GM20000 (cell line): ENCODE data around the gene HAAO.

Experiments
- DNase-seq: peaks from one replicate; pipeline ENCODE4 v3.0.0; 2012; ENCODE audit warnings: low spot score
- TF ChIP-seq, protein P1 (sequence below): IDR thresholded peaks from 2 replicates; pipeline ENCODE4 v1.5.1; 2012; ENCODE audit warnings: mild to moderate bottlenecking, control low read depth; ENCODE audit errors: extremely low read depth, missing control alignments

HAAO gene

DNA sequence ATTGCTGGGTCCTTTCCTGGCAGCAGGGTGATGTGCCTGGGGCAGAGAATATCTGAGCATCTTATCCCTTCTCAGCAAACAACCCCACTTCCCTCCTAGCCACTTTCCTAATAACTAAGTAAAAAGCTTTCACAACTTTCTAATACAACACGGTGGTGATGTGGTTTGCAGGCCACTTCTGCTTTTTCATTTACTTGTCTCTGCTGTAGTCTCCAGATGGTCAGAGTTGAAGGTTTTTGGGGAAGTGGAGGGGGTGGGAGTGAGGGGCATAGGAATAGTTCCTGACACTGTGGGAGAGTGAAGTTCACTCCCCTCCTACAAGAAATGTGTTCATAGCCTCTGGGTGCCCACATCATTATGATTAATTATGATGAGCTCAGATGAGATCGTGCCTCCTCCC, 40.1 kb downstream of the HAAO start:
- DNase-seq: peak; percentile 62
- TF ChIP-seq, protein P1, sequence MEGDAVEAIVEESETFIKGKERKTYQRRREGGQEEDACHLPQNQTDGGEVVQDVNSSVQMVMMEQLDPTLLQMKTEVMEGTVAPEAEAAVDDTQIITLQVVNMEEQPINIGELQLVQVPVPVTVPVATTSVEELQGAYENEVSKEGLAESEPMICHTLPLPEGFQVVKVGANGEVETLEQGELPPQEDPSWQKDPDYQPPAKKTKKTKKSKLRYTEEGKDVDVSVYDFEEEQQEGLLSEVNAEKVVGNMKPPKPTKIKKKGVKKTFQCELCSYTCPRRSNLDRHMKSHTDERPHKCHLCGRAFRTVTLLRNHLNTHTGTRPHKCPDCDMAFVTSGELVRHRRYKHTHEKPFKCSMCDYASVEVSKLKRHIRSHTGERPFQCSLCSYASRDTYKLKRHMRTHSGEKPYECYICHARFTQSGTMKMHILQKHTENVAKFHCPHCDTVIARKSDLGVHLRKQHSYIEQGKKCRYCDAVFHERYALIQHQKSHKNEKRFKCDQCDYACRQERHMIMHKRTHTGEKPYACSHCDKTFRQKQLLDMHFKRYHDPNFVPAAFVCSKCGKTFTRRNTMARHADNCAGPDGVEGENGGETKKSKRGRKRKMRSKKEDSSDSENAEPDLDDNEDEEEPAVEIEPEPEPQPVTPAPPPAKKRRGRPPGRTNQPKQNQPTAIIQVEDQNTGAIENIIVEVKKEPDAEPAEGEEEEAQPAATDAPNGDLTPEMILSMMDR: no peak

DNA sequence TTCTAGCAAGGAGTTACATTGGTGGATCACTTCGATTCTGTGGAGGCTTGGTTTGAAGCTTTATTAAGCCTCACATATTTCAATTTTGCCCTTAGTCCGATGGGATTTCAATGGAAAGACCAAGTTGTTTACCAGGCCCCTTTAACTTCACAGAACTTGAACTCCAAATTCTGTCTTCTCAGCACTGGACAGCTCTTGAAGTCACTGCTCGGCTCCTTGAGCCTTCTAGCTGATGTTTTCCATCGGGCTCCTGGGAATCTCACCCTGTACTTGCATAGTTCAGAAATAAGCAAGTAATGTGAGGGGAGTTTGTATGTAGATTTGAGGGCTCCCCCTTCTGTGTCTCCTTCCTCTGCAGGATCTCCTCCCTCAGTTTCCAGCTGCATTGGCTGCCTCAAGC, 43.5 kb downstream of the HAAO start:
- TF ChIP-seq, protein P1: no peak
- DNase-seq: no peak

DNA sequence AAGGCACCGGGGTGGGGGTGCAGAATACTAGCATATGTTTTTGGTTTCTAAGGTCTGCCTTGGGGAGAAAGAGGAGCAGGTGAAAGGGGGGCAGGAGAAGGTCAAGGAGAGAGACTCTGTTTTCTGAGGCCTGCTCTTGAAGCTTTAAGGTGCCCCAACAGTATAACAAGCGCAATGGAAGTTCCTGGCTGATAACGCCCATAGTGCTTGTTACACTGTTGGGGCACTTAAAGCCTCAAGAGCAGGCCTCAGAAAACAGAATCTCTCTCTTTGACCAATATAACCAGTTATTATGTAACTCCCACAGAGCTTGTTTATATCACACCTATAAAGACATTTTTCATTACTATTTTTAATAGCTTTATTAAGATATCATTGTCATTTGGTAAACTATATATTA, 45.0 kb downstream of the HAAO start:
- TF ChIP-seq, protein P1: no peak
- DNase-seq: no peak

DNA sequence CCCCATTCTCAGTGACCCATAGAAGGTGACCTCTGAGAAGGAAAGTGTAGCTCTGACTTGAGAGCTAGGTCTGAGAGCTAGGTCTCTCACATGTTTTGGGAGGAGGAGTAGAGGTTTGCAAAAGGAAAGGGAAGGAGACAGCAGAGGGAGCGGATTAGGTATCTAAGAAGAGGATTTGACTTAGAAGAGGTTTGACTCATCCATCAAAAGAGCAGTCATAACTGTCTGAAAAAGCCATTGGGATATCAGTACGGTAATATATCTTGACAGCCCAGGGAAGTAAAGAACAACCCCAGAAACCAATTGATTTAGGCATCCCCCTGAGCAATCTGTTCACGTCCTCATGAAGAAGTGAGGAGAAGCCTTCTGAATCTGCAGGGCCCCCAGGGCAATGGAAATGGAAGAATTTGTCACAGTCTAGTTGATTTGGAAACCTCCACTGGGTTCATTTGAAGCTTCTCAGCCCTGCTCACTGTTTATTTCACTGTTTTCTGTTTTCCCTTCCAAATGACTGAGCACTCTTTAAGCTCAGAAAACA, 47.8 kb downstream of the HAAO start:
- TF ChIP-seq, protein P1: no peak
- no peak for DNase-seq

DNA sequence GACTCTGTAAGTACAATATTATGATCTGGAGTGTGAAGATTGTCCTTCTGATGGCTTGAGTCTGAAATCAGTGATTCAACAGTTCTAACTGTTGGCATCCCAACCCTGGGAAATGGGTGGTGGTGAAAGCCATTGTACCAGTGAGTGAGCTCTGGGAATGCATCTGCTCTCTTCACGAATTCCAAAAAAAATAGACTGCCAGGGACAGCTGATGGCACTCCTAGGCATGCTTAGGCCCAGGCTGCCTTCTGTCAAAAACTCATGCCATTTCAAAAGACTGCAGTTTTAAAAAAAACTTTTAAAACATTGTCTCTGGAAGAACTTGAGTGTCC, 48.8 kb downstream of the HAAO start:
- TF ChIP-seq, protein P1: no peak
- DNase-seq: no peak

DNA sequence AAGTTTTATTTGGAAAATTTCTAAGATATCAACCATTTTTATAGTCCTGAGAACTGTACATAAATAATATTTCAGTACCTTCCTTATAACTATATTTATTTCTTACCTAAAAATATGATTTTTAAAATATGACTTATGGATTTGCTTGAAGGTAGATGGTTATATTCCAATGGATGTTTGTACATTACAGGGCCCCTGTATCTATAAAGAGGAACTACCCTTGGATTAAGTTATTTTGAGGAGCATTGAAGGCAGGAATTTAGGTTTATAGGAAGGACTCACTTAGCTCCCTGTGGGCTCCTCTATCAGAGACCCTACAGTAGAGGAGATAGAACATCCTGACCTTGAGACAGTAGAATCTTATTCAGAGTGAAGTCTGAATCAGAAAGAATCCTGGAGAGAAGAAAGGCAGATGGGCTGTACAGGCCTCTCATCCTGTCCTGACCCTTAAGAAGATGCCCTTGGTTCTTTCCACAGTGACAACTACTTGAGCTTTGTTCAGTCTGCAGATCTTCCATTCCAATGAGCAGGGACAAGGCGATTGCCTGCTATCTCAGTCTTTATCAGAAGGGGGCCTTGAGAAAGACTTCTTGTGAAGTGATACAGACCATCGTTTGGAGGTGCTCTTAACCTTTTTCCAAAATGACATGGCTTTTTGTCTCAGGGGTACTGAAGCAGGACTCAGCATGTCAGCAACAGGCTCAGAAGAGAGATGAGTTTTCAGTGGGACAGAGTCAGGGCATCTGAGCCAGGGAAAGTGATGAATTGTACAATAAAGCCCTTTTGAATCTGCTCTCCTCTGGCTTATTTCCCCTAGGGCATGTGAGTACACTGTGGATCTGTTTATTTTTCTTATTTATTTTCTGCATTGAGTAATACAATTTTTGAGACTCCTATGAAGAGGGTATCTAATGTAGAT, 49.4 kb downstream of the HAAO start:
- DNase-seq: no peak
- TF ChIP-seq, protein P1: no peak

DNA sequence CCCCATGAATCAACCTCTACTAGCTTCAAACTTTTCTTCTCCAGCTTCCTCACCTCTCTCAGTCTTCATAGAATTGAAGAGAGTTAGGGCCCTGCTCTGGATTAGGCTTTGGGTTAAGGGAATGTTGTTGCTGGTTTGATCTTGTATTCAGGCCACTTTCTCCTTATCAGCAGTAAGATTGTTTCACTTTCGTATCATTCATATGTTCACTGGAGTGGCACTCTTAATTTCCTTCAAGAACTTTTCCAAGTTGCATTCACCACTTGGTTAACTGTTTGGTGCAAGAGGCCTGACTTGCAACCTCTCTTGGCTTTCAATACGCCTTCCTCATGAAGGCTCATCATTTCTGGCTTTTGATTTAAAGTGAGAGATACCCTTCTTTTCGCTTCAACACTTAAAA, 51.2 kb downstream of the HAAO start:
- DNase-seq: no peak
- TF ChIP-seq, protein P1: no peak
